HepG2 (cell line): Measurements from ENCODE around the gene GALNT10. TPM values are rescaled to one million over a fixed set of nuclear protein-coding genes. Genes with fewer than 3 reads are reported as not detected.

Experiments
- CC2D1A ChIP-seq: sonication (generic); formaldehyde crosslinking; IDR thresholded peaks from 2 replicates; pipeline ENCODE4 v1.8.1; 2023; ENCODE audit warnings: mild to moderate bottlenecking, missing genetic modification reagents
- CREM ChIP-seq, 2 experiments: sonication (generic) in 1 of 2; formaldehyde crosslinking in 1 of 2; IDR thresholded peaks; 2 replicates each; pipeline versions ENCODE4 v1.4.0 to v1.6.1; 2016 to 2020; ENCODE audit warnings: antibody characterized with exemption in 1 of 2, mild to moderate bottlenecking in 1 of 2, missing genetic modification reagents in 1 of 2
- HMG20A ChIP-seq: IDR thresholded peaks from 2 replicates; pipeline ENCODE4 v1.6.1; 2016; ENCODE audit warnings: borderline replicate concordance
- HOXA3 ChIP-seq: sonication (generic); formaldehyde crosslinking; IDR thresholded peaks from 2 replicates; pipeline ENCODE4 v1.5.0; 2020; ENCODE audit warnings: missing genetic modification reagents
- KLF12 ChIP-seq: sonication (generic); formaldehyde crosslinking; IDR thresholded peaks from 2 replicates; pipeline ENCODE4 v1.4.0; 2020; ENCODE audit warnings: missing genetic modification reagents, borderline replicate concordance
- KLF13 ChIP-seq: sonication (generic); formaldehyde crosslinking; IDR thresholded peaks from 2 replicates; pipeline ENCODE4 v1.4.0; 2020; ENCODE audit warnings: mild to moderate bottlenecking, missing genetic modification reagents
- MAZ ChIP-seq, 2 experiments: sonication (generic) in 1 of 2; formaldehyde crosslinking in 1 of 2; IDR thresholded peaks; 2 replicates each; pipeline versions ENCODE4 v1.5.0 to v1.6.1; 2012 to 2020; ENCODE audit warnings: low read depth in 2 of 2, mild to moderate bottlenecking in 2 of 2, borderline replicate concordance in 1 of 2, improper control_type of control experiment in 1 of 2, low read length in 1 of 2, missing genetic modification reagents in 1 of 2, moderate library complexity in 1 of 2
- MEIS2 ChIP-seq: sonication (generic); formaldehyde crosslinking; IDR thresholded peaks from 2 replicates; pipeline ENCODE4 v1.9.0; 2021; ENCODE audit warnings: mild to moderate bottlenecking, missing genetic modification reagents
- MIXL1 ChIP-seq: IDR thresholded peaks from 2 replicates; pipeline ENCODE4 v1.6.1; 2016
- SAFB2 ChIP-seq: sonication (generic); formaldehyde crosslinking; IDR thresholded peaks from 2 replicates; pipeline ENCODE4 v1.5.1; 2020; ENCODE audit warnings: missing genetic modification reagents, low read depth, mild to moderate bottlenecking, borderline replicate concordance
- SNAI1 ChIP-seq: sonication (generic); formaldehyde crosslinking; IDR thresholded peaks from 2 replicates; pipeline ENCODE4 v1.5.0; 2020; ENCODE audit warnings: mild to moderate bottlenecking, missing genetic modification reagents, borderline replicate concordance
- STAG1 ChIP-seq: sonication (generic); formaldehyde crosslinking; IDR thresholded peaks from 2 replicates; pipeline ENCODE4 v1.4.0; 2020; ENCODE audit warnings: missing genetic modification reagents
- ZNF264 ChIP-seq: sonication (generic); formaldehyde crosslinking; IDR thresholded peaks from 2 replicates; pipeline ENCODE4 v1.4.0; 2020; ENCODE audit warnings: missing genetic modification reagents
- ZNF569 ChIP-seq: sonication (generic); formaldehyde crosslinking; IDR thresholded peaks from 2 replicates; pipeline ENCODE4 v1.5.0; 2020; ENCODE audit warnings: mild to moderate bottlenecking, missing genetic modification reagents, moderate library complexity, borderline replicate concordance
- ZNF660 ChIP-seq: sonication (generic); formaldehyde crosslinking; IDR thresholded peaks from 2 replicates; pipeline ENCODE4 v1.5.1; 2020; ENCODE audit warnings: mild to moderate bottlenecking, low read depth, missing genetic modification reagents, borderline replicate concordance
- ZNF841 ChIP-seq: sonication (generic); formaldehyde crosslinking; IDR thresholded peaks from 2 replicates; pipeline ENCODE4 v1.8.1; 2023; ENCODE audit warnings: missing genetic modification reagents, borderline replicate concordance
- ZSCAN12 ChIP-seq: sonication (generic); formaldehyde crosslinking; IDR thresholded peaks from 2 replicates; pipeline ENCODE4 v1.9.0; 2021; ENCODE audit warnings: mild to moderate bottlenecking, missing genetic modification reagents
- polyA plus RNA-seq, 8 experiments: library from polyadenylated mRNA; depleted of rRNA in 3 of 8; stranded (reverse) in 7 of 8; unstranded in 1 of 8; fragments of >200 nt; fragmentation: Illumina TruSeq in 4 of 8; extraction: Trizol in 4 of 8; gene quantifications; 2 replicates each; pipeline versions ENCODE4 v1.2.1 to v1.2.3, GENCODE V29; 2011 to 2016; ENCODE audit warnings: low read depth in 4 of 8, missing spikeins in 1 of 8, mixed read lengths in 1 of 8; ENCODE audit not compliant: insufficient read depth in 1 of 8
- total RNA-seq, 5 experiments: library from RNA; depleted of rRNA; stranded (reverse); fragments of >200 nt; fragmentation: Illumina TruSeq; extraction: Trizol; gene quantifications; 2 replicates each; pipeline ENCODE4 v1.2.3, GENCODE V29; 2016; ENCODE audit warnings: low read depth in 1 of 5
- TF ChIP-seq, protein P1 (sequence below): sonication (generic); formaldehyde crosslinking; IDR thresholded peaks from 2 replicates; pipeline ENCODE4 v1.4.0; 2020; ENCODE audit warnings: missing genetic modification reagents
- TF ChIP-seq, protein P2 (sequence below): sonication (generic); formaldehyde crosslinking; IDR thresholded peaks from 2 replicates; pipeline ENCODE4 v1.4.0; 2020; ENCODE audit warnings: missing genetic modification reagents, borderline replicate concordance
- TF ChIP-seq, protein P3 (sequence below): sonication (generic); IDR thresholded peaks from 2 replicates; pipeline ENCODE4 v1.6.1; 2016; ENCODE audit warnings: low read depth, borderline replicate concordance

GALNT10 gene
- total and polyA plus RNA-seq, 2 of the 13 experiments (the other 11 are each of a cell fraction or from before 2014, with no cell fraction given) = 8.1 to 11.2 TPM

DNA sequence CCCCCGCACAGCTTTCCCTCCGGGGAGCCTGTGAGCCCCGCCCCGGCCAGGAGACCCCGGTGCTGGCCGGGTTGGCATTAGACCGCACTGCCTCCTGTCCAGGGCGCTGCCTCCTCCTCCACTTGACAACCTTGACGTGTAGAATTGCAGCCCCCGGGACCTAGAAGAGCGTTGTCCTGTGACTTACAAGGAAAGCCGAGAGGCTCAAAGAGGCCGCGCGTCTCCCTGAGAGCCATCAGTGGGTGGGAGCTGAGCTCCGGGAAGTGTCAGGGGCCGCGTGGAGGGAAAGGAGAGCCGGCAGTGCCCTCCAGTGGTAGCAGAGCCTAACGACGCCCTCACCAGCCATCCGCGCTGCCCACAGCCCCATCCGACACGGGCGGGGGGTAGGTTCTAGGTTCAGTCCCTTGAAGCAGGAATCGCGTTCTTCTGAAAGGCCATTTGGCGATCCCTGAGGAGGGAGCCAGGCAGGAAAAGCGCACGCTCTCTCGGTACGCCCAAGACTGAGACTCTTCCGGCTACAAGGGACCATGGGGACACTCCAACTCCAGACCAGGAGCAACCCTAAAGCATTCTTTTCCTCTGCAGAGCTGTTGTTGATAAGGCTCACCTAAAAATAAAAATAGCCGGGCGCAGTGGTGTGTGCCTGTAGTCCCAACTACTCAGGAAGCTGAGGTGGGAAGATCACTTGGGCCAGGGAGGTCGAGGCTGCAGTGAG is 214.7 kb downstream of the GALNT10 start (continued):
- TF ChIP-seq, protein P1, sequence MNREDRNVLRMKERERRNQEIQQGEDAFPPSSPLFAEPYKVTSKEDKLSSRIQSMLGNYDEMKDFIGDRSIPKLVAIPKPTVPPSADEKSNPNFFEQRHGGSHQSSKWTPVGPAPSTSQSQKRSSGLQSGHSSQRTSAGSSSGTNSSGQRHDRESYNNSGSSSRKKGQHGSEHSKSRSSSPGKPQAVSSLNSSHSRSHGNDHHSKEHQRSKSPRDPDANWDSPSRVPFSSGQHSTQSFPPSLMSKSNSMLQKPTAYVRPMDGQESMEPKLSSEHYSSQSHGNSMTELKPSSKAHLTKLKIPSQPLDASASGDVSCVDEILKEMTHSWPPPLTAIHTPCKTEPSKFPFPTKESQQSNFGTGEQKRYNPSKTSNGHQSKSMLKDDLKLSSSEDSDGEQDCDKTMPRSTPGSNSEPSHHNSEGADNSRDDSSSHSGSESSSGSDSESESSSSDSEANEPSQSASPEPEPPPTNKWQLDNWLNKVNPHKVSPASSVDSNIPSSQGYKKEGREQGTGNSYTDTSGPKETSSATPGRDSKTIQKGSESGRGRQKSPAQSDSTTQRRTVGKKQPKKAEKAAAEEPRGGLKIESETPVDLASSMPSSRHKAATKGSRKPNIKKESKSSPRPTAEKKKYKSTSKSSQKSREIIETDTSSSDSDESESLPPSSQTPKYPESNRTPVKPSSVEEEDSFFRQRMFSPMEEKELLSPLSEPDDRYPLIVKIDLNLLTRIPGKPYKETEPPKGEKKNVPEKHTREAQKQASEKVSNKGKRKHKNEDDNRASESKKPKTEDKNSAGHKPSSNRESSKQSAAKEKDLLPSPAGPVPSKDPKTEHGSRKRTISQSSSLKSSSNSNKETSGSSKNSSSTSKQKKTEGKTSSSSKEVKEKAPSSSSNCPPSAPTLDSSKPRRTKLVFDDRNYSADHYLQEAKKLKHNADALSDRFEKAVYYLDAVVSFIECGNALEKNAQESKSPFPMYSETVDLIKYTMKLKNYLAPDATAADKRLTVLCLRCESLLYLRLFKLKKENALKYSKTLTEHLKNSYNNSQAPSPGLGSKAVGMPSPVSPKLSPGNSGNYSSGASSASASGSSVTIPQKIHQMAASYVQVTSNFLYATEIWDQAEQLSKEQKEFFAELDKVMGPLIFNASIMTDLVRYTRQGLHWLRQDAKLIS (CRISPR knock-in tag) = no peak
- no peak for TF ChIP-seq SNAI1
- TF ChIP-seq MEIS2 = no peak
- no peak for TF ChIP-seq MIXL1
- TF ChIP-seq, protein P2, sequence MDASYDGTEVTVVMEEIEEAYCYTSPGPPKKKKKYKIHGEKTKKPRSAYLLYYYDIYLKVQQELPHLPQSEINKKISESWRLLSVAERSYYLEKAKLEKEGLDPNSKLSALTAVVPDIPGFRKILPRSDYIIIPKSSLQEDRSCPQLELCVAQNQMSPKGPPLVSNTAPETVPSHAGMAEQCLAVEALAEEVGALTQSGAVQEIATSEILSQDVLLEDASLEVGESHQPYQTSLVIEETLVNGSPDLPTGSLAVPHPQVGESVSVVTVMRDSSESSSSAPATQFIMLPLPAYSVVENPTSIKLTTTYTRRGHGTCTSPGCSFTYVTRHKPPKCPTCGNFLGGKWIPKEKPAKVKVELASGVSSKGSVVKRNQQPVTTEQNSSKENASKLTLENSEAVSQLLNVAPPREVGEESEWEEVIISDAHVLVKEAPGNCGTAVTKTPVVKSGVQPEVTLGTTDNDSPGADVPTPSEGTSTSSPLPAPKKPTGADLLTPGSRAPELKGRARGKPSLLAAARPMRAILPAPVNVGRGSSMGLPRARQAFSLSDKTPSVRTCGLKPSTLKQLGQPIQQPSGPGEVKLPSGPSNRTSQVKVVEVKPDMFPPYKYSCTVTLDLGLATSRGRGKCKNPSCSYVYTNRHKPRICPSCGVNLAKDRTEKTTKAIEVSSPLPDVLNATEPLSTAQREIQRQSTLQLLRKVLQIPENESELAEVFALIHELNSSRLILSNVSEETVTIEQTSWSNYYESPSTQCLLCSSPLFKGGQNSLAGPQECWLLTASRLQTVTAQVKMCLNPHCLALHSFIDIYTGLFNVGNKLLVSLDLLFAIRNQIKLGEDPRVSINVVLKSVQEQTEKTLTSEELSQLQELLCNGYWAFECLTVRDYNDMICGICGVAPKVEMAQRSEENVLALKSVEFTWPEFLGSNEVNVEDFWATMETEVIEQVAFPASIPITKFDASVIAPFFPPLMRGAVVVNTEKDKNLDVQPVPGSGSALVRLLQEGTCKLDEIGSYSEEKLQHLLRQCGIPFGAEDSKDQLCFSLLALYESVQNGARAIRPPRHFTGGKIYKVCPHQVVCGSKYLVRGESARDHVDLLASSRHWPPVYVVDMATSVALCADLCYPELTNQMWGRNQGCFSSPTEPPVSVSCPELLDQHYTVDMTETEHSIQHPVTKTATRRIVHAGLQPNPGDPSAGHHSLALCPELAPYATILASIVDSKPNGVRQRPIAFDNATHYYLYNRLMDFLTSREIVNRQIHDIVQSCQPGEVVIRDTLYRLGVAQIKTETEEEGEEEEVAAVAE = no peak
- 0 out of 2 replicates have a peak, but pooled peaks have one; percentile 25 for TF ChIP-seq HOXA3 (CRISPR knock-in tag)
- no peak for TF ChIP-seq CREM (IDR thresholded peaks at IDR 0.05)
- TF ChIP-seq CREM (CRISPR knock-in tag; IDR thresholded peaks at IDR 0.05) = no peak
- TF ChIP-seq SAFB2 (CRISPR knock-in tag) = no peak
- no peak for TF ChIP-seq HMG20A (CRISPR knock-in tag)
- no peak for TF ChIP-seq ZNF569 (CRISPR knock-in tag)
- no peak for TF ChIP-seq ZSCAN12
- 0 out of 2 replicates have a peak, but pooled peaks have one; percentile 24 for TF ChIP-seq ZNF264 (CRISPR knock-in tag)
- TF ChIP-seq, protein P3, sequence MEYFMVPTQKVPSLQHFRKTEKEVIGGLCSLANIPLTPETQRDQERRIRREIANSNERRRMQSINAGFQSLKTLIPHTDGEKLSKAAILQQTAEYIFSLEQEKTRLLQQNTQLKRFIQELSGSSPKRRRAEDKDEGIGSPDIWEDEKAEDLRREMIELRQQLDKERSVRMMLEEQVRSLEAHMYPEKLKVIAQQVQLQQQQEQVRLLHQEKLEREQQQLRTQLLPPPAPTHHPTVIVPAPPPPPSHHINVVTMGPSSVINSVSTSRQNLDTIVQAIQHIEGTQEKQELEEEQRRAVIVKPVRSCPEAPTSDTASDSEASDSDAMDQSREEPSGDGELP = no peak
- TF ChIP-seq ZNF660 (CRISPR knock-in tag) = no peak
- TF ChIP-seq STAG1 (CRISPR knock-in tag) = peak; percentile 99
- peak; percentile 6; the same call in 1 of the 2 replicates for TF ChIP-seq MAZ (IDR thresholded peaks at IDR 0.05; ENCODE audit: borderline replicate concordance, low read depth, low read length)
- TF ChIP-seq MAZ (CRISPR knock-in tag; IDR thresholded peaks at IDR 0.05; ENCODE audit: low read depth) = 0 out of 2 replicates have a peak, but pooled peaks have one; percentile 21
- TF ChIP-seq KLF13 (CRISPR knock-in tag) = 0 out of 2 replicates have a peak, but pooled peaks have one; percentile 64
- peak; percentile 57; the same call in 1 of the 2 replicates for TF ChIP-seq KLF12
- TF ChIP-seq CC2D1A (CRISPR knock-in tag) = no peak
- TF ChIP-seq ZNF841 (CRISPR knock-in tag) = no peak
